HG03442 (cell line): Measurements from ENCODE around the gene IFI27.
"Not testable (repeated sequence)": the region's sequence is repeated elsewhere in the genome, so short reads cannot be mapped to it uniquely, and the experiment has no call there.

Source experiments
- ATAC-seq: cut with Tn5 transposase; IDR thresholded peaks from one replicate; pipeline ENCODE4 v1.9.1; 2021; ENCODE audit warnings: mild to moderate bottlenecking, moderate library complexity; ENCODE audit not compliant: unreplicated experiment

Gene IFI27

GRCh38 chr14:94145902-94146527 is 35.5 kb downstream of the IFI27 start:
- no peak for ATAC-seq

DNA sequence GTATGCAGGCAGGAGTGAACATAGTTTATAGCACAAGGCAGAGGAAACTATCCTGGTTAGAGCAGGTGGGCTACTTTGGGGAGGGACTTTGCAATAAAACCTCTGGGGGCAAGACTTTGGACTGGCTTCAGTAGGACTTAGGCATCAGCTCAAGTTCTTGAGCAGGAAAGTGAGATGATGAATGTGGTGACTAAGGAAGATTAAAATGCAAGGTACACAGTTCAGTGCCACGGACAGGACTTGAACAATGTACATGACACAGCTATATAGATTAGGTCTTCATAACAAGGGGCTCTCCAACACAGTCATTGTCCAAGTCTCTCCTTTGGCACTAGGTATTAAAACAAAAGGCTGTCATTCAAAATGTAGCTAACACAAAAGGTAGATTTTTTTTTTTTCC is 42.1 kb downstream of the IFI27 start:
- no peak for ATAC-seq

DNA sequence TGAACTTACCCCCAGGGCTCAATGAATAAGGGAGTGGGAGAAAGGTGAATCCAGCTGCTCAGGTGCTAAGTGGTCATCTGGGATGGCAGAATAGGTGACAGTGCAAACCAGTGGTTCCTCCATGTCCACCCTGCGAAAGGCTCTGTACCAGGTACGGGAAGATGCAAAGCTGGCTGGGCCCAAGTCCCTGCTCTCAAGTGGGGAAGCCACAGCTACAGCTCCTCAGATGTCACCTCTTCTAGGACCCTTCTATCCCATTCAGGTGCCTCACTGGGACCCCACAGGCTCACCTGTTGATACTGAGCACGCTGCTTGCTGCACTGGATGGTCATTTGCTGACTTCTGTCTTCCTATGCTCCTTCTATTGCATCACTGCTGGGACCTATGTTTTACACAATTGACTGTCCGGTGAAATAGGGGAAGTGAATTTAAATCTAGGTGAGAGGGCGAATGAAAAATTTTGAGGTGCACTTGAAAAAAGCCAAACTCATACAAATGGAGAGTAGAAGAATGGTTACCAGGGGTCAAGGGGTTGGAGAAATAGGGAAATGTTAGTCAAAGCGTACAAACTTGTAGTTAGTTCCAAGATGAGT is 43.3 kb downstream of the IFI27 start:
- no peak for ATAC-seq

- ATAC-seq, result not testable (repeated sequence)
These were observed 45.6 kb downstream of the IFI27 start for GRCh38 chr14:94156143-94156542.

DNA sequence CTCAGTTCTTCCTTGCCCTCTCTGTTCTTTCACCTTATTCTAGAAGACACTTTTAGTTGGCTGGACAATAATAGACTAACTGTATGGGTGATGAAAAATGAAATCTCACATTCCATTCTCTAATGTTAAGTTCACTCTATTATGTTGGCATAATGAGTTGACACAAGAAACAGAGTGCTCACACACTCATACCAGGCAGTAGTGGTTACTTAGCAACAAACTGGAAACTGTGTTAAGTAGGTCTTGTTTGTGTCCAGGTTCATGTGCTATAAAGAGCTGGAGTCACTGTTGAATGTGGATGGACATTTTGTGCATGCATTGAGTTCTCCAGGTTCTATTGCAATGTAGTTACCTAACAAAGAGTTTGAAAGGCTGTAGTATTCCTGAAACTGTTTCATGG is 46.7 kb downstream of the IFI27 start:
- no peak for ATAC-seq

DNA sequence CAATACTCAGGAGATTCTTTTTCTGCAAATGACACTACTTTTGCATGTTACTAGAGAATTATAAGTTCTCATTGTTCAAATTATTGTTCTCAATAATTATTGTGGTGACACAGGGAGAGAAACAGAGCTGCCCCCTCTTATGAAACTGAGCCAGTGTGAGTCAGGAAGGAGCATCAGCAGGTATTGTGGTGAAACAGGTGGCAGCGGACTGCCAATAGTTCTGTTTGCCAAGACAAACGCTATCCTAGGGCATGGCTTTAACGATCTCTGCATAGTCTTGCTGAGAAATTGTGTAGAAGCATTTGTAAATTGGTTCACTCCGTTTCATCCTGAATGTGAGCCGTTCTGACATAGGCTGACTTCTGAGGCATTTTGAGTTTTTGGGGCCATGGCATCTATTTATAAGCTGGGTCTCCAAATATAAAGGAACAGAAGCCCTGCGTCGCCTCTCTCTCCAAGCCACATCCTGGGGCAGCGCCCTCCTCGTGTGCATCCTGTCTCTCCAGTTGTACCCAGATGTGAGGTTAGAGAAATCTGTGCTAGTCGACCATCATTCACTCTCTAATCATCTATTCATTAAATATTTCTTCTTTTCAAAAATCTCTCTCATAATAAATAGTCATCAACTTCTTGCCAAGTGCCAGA is 47.8 kb downstream of the IFI27 start:
- ATAC-seq, result no peak

GRCh38 chr14:94161058-94161457 is 50.5 kb downstream of the IFI27 start:
- no peak for ATAC-seq

- ATAC-seq, result no peak
These were observed 51.4 kb downstream of the IFI27 start for GRCh38 chr14:94161981-94162380.

DNA sequence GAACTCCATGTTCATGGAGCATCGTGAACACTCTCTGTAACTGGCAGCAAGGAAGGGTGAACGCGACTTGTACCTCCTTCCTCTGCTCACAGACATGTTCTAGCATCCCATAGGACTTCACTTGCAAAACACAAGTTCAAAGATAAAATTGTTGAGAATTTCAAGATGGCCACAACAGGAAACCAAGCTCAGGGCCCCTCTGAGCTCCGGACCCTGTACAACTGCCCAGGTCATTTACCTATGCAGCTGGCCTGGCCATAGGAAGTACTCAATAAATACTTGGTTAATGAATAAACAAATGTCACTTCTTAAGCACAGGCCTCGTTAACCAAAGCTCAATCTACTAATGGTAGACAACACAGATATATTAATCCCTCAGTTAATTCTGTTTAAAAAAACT is 51.9 kb downstream of the IFI27 start:
- ATAC-seq, result no peak

DNA sequence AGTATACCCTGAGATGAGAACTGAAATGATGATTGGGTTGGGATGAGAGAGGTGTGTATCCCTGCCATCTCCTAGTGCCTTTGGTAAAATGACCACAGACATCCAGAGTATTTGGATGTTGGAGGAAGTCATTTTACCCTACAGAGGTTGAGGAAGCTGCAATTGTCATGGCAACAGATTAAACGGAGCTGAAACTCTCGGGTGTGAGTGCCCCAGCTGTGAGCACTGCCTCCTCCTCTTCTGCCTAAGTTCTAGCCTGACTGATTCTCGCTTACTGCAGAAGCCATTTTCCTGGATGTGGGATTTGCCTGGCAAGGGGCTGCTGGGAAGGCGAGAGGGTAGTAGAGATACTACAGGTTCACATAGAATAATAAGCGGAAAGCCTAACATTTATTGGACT is 53.3 kb downstream of the IFI27 start:
- ATAC-seq, result no peak

DNA sequence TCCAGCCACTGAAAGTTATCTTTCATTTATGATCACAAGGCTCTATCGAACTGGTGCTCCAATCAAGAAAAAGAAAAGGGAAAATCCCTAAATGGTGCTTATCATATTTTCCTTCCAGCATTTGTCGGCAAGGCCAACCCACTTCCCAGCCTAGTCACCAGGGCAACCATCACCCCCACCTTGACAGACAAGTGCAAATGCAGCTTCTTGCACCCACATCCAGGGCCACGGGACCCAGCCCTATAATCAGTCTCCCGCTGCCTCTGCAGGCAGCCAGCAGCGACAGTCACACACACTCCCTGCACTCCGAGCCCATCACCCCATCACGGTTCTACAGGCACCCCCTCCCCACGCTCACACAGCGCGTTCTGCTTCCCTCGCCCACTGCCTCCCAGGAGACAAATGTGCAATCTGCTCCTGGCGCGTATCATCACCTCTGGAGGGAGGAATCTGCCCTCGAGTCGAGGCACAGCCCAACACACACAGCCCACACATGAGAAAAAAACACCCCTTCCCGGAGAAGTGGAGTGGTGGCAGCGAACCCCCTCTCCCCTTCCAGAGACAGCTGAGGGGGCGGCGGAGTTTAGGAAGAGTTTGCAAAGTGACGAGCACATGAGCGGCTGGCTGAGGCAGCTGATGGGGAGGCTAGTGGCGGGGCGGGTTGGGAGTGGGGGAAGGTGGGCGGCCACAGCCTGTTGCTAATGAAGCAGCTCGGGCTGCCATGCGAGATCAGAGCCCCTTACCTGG is 54.3 kb downstream of the IFI27 start:
- ATAC-seq, result no peak

DNA sequence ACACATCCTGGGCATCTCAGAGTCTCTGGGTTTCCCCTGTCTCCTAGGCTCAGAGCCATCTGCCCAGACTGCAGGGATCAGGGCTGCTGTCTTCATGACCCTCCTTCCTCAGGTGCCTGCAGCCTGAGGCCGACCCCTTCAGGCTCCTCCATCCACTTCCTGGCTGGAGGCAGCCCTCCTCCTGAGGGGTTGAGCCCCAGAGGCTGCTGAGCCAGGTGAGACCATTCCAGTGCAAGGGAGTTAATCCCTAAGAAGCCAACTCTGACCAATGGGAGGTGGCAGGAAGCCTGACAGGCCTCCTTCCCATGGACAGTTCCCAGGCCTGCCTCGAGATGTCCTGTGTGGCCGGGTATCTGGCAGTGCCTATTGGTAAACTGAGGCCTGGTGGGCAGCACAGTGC is 55.2 kb downstream of the IFI27 start:
- no peak for ATAC-seq
